GM12878 (cell line): ENCODE data around the gene GNAT1. TPM values are rescaled to one million over a fixed set of nuclear protein-coding genes. Genes with fewer than 3 reads are reported as not detected.

Experiments
- ATAC-seq: fragments of 200-7000 bp; cut with Tn5 transposase; 3 replicates; pipeline ENCODE4 v1.9.1; 2020; ENCODE audit warnings: mild to moderate bottlenecking, moderate library complexity
- BruUV-seq: library from RNA; stranded (reverse); fragments of 400-500 nt; replicated peaks from 2 replicates; lab custom pipeline; 2021; lab: Mats Ljungman, UMichigan
- CTCF ChIA-PET: fragments of 300-600 bp; sonication (Branson Sonifier 250); formaldehyde crosslinking; extraction: SDS; loops from one replicate; lab custom pipeline; 2021; ENCODE audit warnings: inconsistent platforms; lab: Yijun Ruan, JAX
- POLR2A ChIA-PET: fragments of 350-600 bp; formaldehyde crosslinking; extraction: SDS; loops from one replicate; lab custom pipeline; 2021; ENCODE audit warnings: inconsistent platforms; lab: Charles Lee
- RAD21 ChIA-PET: fragments of 300-600 bp; sonication (Branson Sonifier 250); formaldehyde crosslinking; loops from one replicate; lab custom pipeline; 2023; ENCODE audit warnings: antibody characterized with exemption; ENCODE audit not compliant: unreplicated experiment; lab: Charles Lee
- SMC1A ChIA-PET: fragments of 300-600 bp; sonication (Branson Sonifier 250); formaldehyde crosslinking; loops from one replicate; lab custom pipeline; 2023; ENCODE audit not compliant: unreplicated experiment, uncharacterized antibody; lab: Charles Lee
- DNase-seq: peaks from one replicate; pipeline ENCODE4 v3.0.0-alpha.2; 2011; ENCODE audit warnings: low read depth, low spot score
- FAIRE-seq: peaks from 3 replicates; lab custom pipeline; 2011; peaks lifted over from hg19 to GRCh38; lab: Jason Lieb, UNC
- H2AFZ ChIP-seq: 2 replicates; pipeline ENCODE4 v1.6.0; 2011; ENCODE audit warnings: low read depth, low read length, control low read depth; ENCODE audit not compliant: control insufficient read depth
- H3K27ac ChIP-seq: 2 replicates; pipeline ENCODE4 v1.5.1; 2011; ENCODE audit warnings: control low read depth; ENCODE audit not compliant: control insufficient read depth, insufficient read depth
- H3K27me3 ChIP-seq, 2 experiments: replicated peaks in 1 of 2; 2 replicates each; pipeline versions ENCODE4 v1.6.0 to v1.6.1; 2011; ENCODE audit warnings: low read length in 1 of 2; ENCODE audit not compliant: control insufficient read depth in 2 of 2, insufficient read depth in 2 of 2
- H3K36me3 ChIP-seq, 2 experiments: 2 replicates each; pipeline ENCODE4 v1.5.1; 2011; ENCODE audit warnings: low read length in 1 of 2; ENCODE audit not compliant: control insufficient read depth in 2 of 2, insufficient read depth in 2 of 2
- H3K4me1 ChIP-seq: 2 replicates; pipeline ENCODE4 v1.6.1; 2011; ENCODE audit warnings: mild to moderate bottlenecking, low read length, moderate library complexity, mixed read lengths; ENCODE audit not compliant: control insufficient read depth, insufficient read depth
- H3K4me2 ChIP-seq: 2 replicates; pipeline ENCODE4 v1.6.0; 2011; ENCODE audit warnings: control low read depth; ENCODE audit not compliant: control insufficient read depth, insufficient read depth
- H3K4me3 ChIP-seq: fragments of 200-600 bp; sonication (generic); 2 replicates; pipeline ENCODE4 v1.5.1; 2016
- H3K79me2 ChIP-seq: 2 replicates; pipeline ENCODE4 v1.6.0; 2011; ENCODE audit warnings: low read length; ENCODE audit not compliant: control insufficient read depth, insufficient read depth
- H3K9ac ChIP-seq: 2 replicates; pipeline ENCODE4 v1.8.0; 2011; ENCODE audit warnings: low read length, control low read depth, mixed read lengths; ENCODE audit not compliant: control insufficient read depth, insufficient read depth
- H3K9me3 ChIP-seq: replicated peaks from 3 replicates; pipeline ENCODE4 v1.5.1; 2011; ENCODE audit warnings: mild to moderate bottlenecking, low read length; ENCODE audit not compliant: control insufficient read depth, insufficient read depth
- H4K20me1 ChIP-seq: 2 replicates; pipeline ENCODE4 v1.6.0; 2011; ENCODE audit not compliant: control insufficient read depth, insufficient read depth
- ESRRA ChIP-seq: IDR thresholded peaks from 2 replicates; pipeline ENCODE4 v1.6.1; 2012; ENCODE audit warnings: mild to moderate bottlenecking, low read length, improper control_type of control experiment
- KDM1A ChIP-seq: fragments of 200-600 bp; sonication (generic); IDR thresholded peaks from 2 replicates; pipeline ENCODE4 v1.6.1; 2016; ENCODE audit warnings: borderline replicate concordance
- NBN ChIP-seq: fragments of 450-650 bp; IDR thresholded peaks from 2 replicates; pipeline ENCODE4 v1.6.1; 2016
- NR2C1 ChIP-seq: fragments of 450-650 bp; IDR thresholded peaks from 2 replicates; pipeline ENCODE4 v1.6.1; 2017; ENCODE audit warnings: antibody characterized with exemption, mild to moderate bottlenecking, moderate library complexity
- RUNX3 ChIP-seq: IDR thresholded peaks from 2 replicates; pipeline ENCODE4 v1.6.1; 2012; ENCODE audit warnings: low read length, inconsistent platforms
- SIX5 ChIP-seq: IDR thresholded peaks from 2 replicates; pipeline ENCODE4 v1.6.1; 2011; ENCODE audit warnings: mild to moderate bottlenecking, low read depth, low read length, moderate library complexity; ENCODE audit not compliant: severe bottlenecking
- SMAD5 ChIP-seq: IDR thresholded peaks from 2 replicates; pipeline ENCODE4 v1.6.1; 2016; ENCODE audit warnings: antibody characterized with exemption, low read depth
- SUZ12 ChIP-seq: fragments of 200-600 bp; sonication (generic); IDR thresholded peaks from one replicate; pipeline ENCODE4 v1.6.1; 2018; ENCODE audit warnings: antibody characterized with exemption, mild to moderate bottlenecking; ENCODE audit not compliant: unreplicated experiment
- WRNIP1 ChIP-seq: IDR thresholded peaks from 2 replicates; pipeline ENCODE4 v1.6.1; 2011; ENCODE audit warnings: low read depth, low read length, improper control_type of control experiment, borderline replicate concordance
- ZBED1 ChIP-seq: IDR thresholded peaks from 2 replicates; pipeline ENCODE4 v1.6.1; 2016; ENCODE audit warnings: borderline replicate concordance
- WGBS: methylation state at CpG from one replicate; pipeline ENCODE4 v1.1.6; 2016; ENCODE audit warnings: low lambda C conversion rate; ENCODE audit not compliant: insufficient replicate concordance, insufficient coverage; ENCODE audit errors: missing lambda C conversion rate; 5-methylcytosine and 5-hydroxymethylcytosine counted together
- in situ Hi-C: fragments of 300-500 bp; cut with MboI; formaldehyde crosslinking; loops from 9 replicates; pipeline ENCODE4 v1.14.3; 2018; ENCODE audit warnings: mixed read lengths
- intact Hi-C: fragments of 100-400 bp; cut with micrococcal nuclease; formaldehyde crosslinking; loops from one replicate; pipeline ENCODE4 v1.14.2; 2022; ENCODE audit not compliant: unreplicated experiment
- polyA plus RNA-seq, 11 experiments: library from polyadenylated mRNA; depleted of rRNA in 4 of 11; unstranded in 6 of 11; stranded (reverse) in 5 of 11; fragments of >200 nt; fragmentation: Nextera tagmentation in 4 of 11; fragmentation: Illumina TruSeq in 1 of 11; extraction: Ambion mirVana in 4 of 11; extraction: Trizol in 1 of 11; gene quantifications; 1 replicate in 1 of 11; 2 replicates in 10 of 11; pipeline versions ENCODE4 v1.2.1 to v1.2.3, GENCODE V29; 2011 to 2016; ENCODE audit warnings: inconsistent platforms in 2 of 11, missing spikeins in 2 of 11, low read depth in 1 of 11
- total RNA-seq, 4 experiments: library from RNA; depleted of rRNA in 3 of 4; stranded (reverse); fragments of >200 nt in 3 of 4; fragmentation: Illumina TruSeq in 1 of 4; extraction: Trizol in 1 of 4; gene quantifications; 2 replicates each; pipeline versions ENCODE4 v1.2.1 to v1.2.3, GENCODE V29; 2013 to 2021
- TF ChIP-seq, protein P1 (sequence below): fragments of 450-650 bp; IDR thresholded peaks from 2 replicates; pipeline ENCODE4 v1.6.1; 2017; ENCODE audit warnings: antibody characterized with exemption, mild to moderate bottlenecking, moderate library complexity
- TF ChIP-seq, protein P2 (sequence below): IDR thresholded peaks from 2 replicates; pipeline ENCODE4 v1.6.1; 2011; ENCODE audit warnings: borderline replicate concordance, low read depth, mild to moderate bottlenecking, moderate library complexity, low read length; ENCODE audit not compliant: insufficient read depth, poor library complexity, severe bottlenecking

Gene GNAT1
- total and polyA plus RNA-seq, 10 of the 15 experiments (the other 5 are each of a cell fraction or from before 2014, with no cell fraction given): not detected

DNA sequence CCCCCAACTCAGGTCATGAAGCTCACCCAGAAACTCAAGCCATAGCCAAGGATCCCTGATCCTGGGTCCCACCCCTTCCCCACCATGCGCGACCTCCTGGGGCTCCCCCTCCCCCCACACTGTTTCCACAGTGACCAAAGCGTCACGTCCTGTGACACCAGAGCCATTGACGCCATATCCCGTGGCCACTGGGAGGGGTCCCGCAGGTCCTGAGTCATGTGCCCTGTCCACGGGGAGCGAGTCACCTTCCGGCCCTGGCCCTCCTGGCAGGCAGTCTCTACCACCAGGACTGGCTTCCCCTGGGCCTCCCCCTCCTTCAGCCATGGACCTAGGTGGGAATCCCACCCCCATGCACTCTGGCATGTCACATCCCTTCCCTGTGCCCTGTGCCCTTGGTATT is 20.7 kb upstream of the GNAT1 start (continued):
- TF ChIP-seq, protein P1, sequence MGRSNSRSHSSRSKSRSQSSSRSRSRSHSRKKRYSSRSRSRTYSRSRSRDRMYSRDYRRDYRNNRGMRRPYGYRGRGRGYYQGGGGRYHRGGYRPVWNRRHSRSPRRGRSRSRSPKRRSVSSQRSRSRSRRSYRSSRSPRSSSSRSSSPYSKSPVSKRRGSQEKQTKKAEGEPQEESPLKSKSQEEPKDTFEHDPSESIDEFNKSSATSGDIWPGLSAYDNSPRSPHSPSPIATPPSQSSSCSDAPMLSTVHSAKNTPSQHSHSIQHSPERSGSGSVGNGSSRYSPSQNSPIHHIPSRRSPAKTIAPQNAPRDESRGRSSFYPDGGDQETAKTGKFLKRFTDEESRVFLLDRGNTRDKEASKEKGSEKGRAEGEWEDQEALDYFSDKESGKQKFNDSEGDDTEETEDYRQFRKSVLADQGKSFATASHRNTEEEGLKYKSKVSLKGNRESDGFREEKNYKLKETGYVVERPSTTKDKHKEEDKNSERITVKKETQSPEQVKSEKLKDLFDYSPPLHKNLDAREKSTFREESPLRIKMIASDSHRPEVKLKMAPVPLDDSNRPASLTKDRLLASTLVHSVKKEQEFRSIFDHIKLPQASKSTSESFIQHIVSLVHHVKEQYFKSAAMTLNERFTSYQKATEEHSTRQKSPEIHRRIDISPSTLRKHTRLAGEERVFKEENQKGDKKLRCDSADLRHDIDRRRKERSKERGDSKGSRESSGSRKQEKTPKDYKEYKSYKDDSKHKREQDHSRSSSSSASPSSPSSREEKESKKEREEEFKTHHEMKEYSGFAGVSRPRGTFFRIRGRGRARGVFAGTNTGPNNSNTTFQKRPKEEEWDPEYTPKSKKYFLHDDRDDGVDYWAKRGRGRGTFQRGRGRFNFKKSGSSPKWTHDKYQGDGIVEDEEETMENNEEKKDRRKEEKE: no peak
- TF ChIP-seq, protein P2, sequence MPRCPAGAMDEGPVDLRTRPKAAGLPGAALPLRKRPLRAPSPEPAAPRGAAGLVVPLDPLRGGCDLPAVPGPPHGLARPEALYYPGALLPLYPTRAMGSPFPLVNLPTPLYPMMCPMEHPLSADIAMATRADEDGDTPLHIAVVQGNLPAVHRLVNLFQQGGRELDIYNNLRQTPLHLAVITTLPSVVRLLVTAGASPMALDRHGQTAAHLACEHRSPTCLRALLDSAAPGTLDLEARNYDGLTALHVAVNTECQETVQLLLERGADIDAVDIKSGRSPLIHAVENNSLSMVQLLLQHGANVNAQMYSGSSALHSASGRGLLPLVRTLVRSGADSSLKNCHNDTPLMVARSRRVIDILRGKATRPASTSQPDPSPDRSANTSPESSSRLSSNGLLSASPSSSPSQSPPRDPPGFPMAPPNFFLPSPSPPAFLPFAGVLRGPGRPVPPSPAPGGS: no peak
- TF ChIP-seq SMAD5 (no peak), SUZ12 (no peak), ZBED1 (no peak)
- TF ChIP-seq, all 136 proteins: peak for 0

DNA sequence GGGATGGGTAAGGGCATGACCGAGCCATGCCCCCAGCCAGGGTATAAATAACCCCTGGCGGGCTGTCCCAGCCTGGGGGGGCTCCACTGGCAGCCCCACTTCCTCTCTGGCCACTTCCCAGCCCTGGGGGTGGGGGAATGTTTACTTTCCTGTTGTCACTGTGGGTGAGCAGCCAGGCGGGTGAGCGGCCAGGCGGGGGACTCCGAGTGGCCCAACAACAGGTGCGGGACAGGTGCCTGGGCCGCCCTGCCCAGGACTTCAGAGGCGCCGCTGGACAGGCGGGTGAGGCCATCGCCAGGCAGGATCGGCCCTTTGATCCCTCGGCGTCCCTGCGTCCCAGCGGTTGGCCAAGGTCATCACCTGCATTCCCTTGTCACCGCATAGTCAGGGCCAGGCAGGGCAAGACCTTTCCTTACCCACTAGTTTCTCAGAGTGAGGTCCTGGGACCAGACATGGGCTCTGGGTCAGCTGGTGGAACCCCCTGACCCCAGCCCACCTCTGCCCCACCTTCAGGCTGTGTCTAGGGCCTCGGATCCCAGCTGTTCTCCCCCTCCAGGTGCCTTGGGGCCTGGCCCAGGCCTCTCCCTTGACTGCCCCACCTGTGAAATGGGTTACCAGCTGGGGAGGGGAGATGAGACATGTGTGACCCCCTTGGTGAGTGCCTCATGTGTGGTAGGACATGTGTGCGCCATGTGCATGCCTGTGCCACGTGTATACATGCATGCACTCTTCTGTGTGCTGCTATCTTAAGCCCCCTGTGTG is 19.7 kb upstream of the GNAT1 start:
- in situ Hi-C loops: no loop called here
- no TSS peak for BruUV-seq
- Histone ChIP-seq H3K9me3 (no peaks in the 10 kb centered on the region), H3K4me2 (no peak overlapping the region), H3K4me1 (no peaks in the 10 kb centered on the region), H3K27me3 (no peaks in the 10 kb centered on the region; a peak in 1 of 4 replicates), H3K4me3 (no peak overlapping the region), H3K27ac (no peak overlapping the region), H3K9ac (no peak overlapping the region), H4K20me1 (no peaks in the 10 kb centered on the region), H3K79me2 (no peaks in the 10 kb centered on the region), H2AFZ (no peak overlapping the region), H3K36me3 (no peaks in the 10 kb centered on the region)
- no peak for FAIRE-seq
- intact Hi-C loops: no loop called here
- no peak for DNase-seq
- ChIA-PET RAD21 (no interaction called here), SMC1A (interaction anchor here (1.1 kb wide), 1 partner anchor 22 kb away, joined by 3 read pairs; no protein-coding TSS in a partner anchor), CTCF (no interaction called here), POLR2A (interaction anchor here (0.6 to 0.7 kb wide), 2 partner anchors 35 to 76 kb away, joined by 3 to 4 read pairs; no protein-coding TSS in a partner anchor)
- no peak for ATAC-seq
- 45% methylated on average over 21 of the region's 21 CpGs for WGBS
- no peak for TF ChIP-seq ESRRA
- TF ChIP-seq KDM1A: no peak
- no peak for TF ChIP-seq SIX5
- no peak for TF ChIP-seq NBN
- TF ChIP-seq RUNX3: no peak
- TF ChIP-seq WRNIP1: no peak
- TF ChIP-seq NR2C1: no peak
